K562 (cell line): ENCODE results near the gene EPN2.

Experiments used
- BHLHE40 ChIP-seq: IDR thresholded peaks from 2 replicates; pipeline ENCODE4 v1.6.1; 2011; ENCODE audit warnings: low read length, improper control_type of control experiment
- CSDE1 ChIP-seq, 2 experiments: fragments of 450-650 bp; IDR thresholded peaks; 2 replicates each; pipeline ENCODE4 v1.6.1; 2016; ENCODE audit warnings: mild to moderate bottlenecking in 1 of 2
- EP300 ChIP-seq: IDR thresholded peaks from 2 replicates; pipeline ENCODE4 v1.6.1; 2012; ENCODE audit warnings: low read length, improper control_type of control experiment
- ESRRA ChIP-seq: fragments of 450-650 bp; IDR thresholded peaks from 2 replicates; pipeline ENCODE4 v1.6.1; 2014; ENCODE audit warnings: low read depth, mild to moderate bottlenecking, moderate library complexity, borderline replicate concordance
- FOXA1 ChIP-seq: fragments of 450-650 bp; IDR thresholded peaks from 2 replicates; pipeline ENCODE4 v1.6.1; 2016; ENCODE audit warnings: mild to moderate bottlenecking, borderline replicate concordance
- JUND ChIP-seq, 2 experiments: IDR thresholded peaks; 2 replicates in 1 of 2; 3 replicates in 1 of 2; pipeline ENCODE4 v1.6.1; 2011; ENCODE audit warnings: borderline replicate concordance in 2 of 2, low read depth in 2 of 2, low read length in 2 of 2, improper control_type of control experiment in 1 of 2, missing biosample characterization in 1 of 2, missing genetic modification characterization in 1 of 2, missing genetic modification reagents in 1 of 2
- POLR2A ChIP-seq: fragments of 450-650 bp; conservative IDR thresholded peaks from 2 replicates; pipeline ENCODE4 v1.6.1; 2016
- POLR2AphosphoS5 ChIP-seq: IDR thresholded peaks from 2 replicates; pipeline ENCODE4 v1.6.1; 2011; ENCODE audit warnings: mild to moderate bottlenecking, low read depth, low read length, moderate library complexity; ENCODE audit not compliant: control insufficient read depth, insufficient read depth
- POLR3A ChIP-seq: IDR thresholded peaks from 2 replicates; pipeline ENCODE4 v1.6.1; 2011; ENCODE audit warnings: borderline replicate concordance, mild to moderate bottlenecking, moderate library complexity; ENCODE audit not compliant: insufficient read length, insufficient read depth; ENCODE audit errors: extremely low read depth
- XRCC4 ChIP-seq: IDR thresholded peaks from one replicate; pipeline ENCODE4 v1.6.1; 2011; ENCODE audit not compliant: insufficient read depth, insufficient read length; ENCODE audit errors: extremely low read depth
- ZC3H8 ChIP-seq: fragments of 450-650 bp; IDR thresholded peaks from 2 replicates; pipeline ENCODE4 v1.6.1; 2017
- TF ChIP-seq, protein P1 (sequence below), 3 experiments: IDR thresholded peaks in 2 of 3; conservative IDR thresholded peaks in 1 of 3; 2 replicates each; pipeline ENCODE4 v1.5.1; 2011 to 2012; ENCODE audit warnings: low read length in 3 of 3, mild to moderate bottlenecking in 3 of 3, control low read depth in 2 of 3, improper control_type of control experiment in 1 of 3, inconsistent platforms in 1 of 3, low read depth in 1 of 3, mixed read lengths in 1 of 3, moderate library complexity in 1 of 3; ENCODE audit not compliant: insufficient read depth in 2 of 3

DNA sequence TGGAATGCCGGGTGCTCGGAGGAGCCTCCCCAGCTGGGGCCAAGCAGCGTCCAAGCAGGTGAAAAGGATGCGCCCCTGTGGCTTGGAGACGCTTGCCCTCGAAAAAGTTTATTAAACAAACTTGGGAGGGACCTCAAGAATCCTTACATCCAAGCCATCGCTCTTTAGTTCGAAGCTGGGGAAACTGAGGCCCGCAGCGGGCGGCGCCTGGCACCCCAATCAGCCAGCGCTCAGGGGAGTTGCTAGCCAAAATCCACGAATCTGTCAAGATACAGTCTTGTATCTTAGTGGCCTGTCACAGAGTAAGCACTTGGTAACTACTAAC, 125.9 kb downstream of the EPN2 start:
- TF ChIP-seq POLR3A (no peak), EP300 (no peak), BHLHE40 (no peak), FOXA1 (no peak), POLR2A (no peak), CSDE1 (IDR thresholded peaks at IDR 0.05) (no peak), ZC3H8 (no peak), JUND (IDR thresholded peaks at IDR 0.05; ENCODE audit: borderline replicate concordance, low read depth, low read length) (no peak), JUND (tag; IDR thresholded peaks at IDR 0.05; ENCODE audit: borderline replicate concordance, low read depth, low read length) (no peak), XRCC4 (no peak), ESRRA (no peak), POLR2AphosphoS5 (no peak)
- TF ChIP-seq, protein P1, sequence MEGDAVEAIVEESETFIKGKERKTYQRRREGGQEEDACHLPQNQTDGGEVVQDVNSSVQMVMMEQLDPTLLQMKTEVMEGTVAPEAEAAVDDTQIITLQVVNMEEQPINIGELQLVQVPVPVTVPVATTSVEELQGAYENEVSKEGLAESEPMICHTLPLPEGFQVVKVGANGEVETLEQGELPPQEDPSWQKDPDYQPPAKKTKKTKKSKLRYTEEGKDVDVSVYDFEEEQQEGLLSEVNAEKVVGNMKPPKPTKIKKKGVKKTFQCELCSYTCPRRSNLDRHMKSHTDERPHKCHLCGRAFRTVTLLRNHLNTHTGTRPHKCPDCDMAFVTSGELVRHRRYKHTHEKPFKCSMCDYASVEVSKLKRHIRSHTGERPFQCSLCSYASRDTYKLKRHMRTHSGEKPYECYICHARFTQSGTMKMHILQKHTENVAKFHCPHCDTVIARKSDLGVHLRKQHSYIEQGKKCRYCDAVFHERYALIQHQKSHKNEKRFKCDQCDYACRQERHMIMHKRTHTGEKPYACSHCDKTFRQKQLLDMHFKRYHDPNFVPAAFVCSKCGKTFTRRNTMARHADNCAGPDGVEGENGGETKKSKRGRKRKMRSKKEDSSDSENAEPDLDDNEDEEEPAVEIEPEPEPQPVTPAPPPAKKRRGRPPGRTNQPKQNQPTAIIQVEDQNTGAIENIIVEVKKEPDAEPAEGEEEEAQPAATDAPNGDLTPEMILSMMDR (IDR thresholded peaks at IDR 0.05 in 2 of 3, conservative IDR thresholded peaks at IDR 0.05 in 1 of 3; ENCODE audit: insufficient read depth in 2 of 3, low read depth in 1 of 3, low read length in 3 of 3) = no peak; a peak in 1 of 6 replicates
